H9 (cell line): Measurements from ENCODE around the gene DNAJB4. TPM values are rescaled to one million over a fixed set of nuclear protein-coding genes. Genes with fewer than 3 reads are reported as not detected.

Experiments used
- DNase-seq: peaks from one replicate; pipeline ENCODE4 v3.0.0-alpha.2; 2017
- H2AFZ ChIP-seq: one replicate; pipeline ENCODE4 v1.6.1; 2013; ENCODE audit warnings: mild to moderate bottlenecking, low read length, control low read depth, moderate library complexity
- H2AK5ac ChIP-seq: 2 replicates; pipeline ENCODE4 v1.6.1; 2013; ENCODE audit warnings: low read length, control low read depth, mixed read lengths; ENCODE audit not compliant: insufficient read length
- H2BK120ac ChIP-seq: one replicate; pipeline ENCODE4 v1.6.1; 2013; ENCODE audit warnings: low read depth, mild to moderate bottlenecking, low read length, control low read depth, inconsistent platforms; ENCODE audit not compliant: poor library complexity, severe bottlenecking
- H2BK12ac ChIP-seq: 2 replicates; pipeline ENCODE4 v1.6.1; 2013; ENCODE audit warnings: low read length, control low read depth, mixed read lengths, low read depth; ENCODE audit not compliant: insufficient read length
- H2BK15ac ChIP-seq: 2 replicates; pipeline ENCODE4 v1.6.1; 2013; ENCODE audit warnings: low read depth, low read length, control low read depth
- H2BK20ac ChIP-seq: one replicate; pipeline ENCODE4 v1.6.1; 2013; ENCODE audit warnings: low read depth, mild to moderate bottlenecking, low read length, control low read depth, inconsistent platforms; ENCODE audit not compliant: poor library complexity, severe bottlenecking
- H2BK5ac ChIP-seq: 2 replicates; pipeline ENCODE4 v1.6.1; 2013; ENCODE audit warnings: low read length, control low read depth, mixed read lengths; ENCODE audit not compliant: insufficient read length
- H3K14ac ChIP-seq: 2 replicates; pipeline ENCODE4 v1.6.1; 2013; ENCODE audit warnings: low read length, control low read depth; ENCODE audit not compliant: insufficient read depth
- H3K18ac ChIP-seq: 2 replicates; pipeline ENCODE4 v1.6.1; 2013; ENCODE audit warnings: low read depth, mild to moderate bottlenecking, mixed read lengths, low read length, control low read depth; ENCODE audit not compliant: insufficient read length
- H3K23ac ChIP-seq: 2 replicates; pipeline ENCODE4 v1.6.1; 2013; ENCODE audit warnings: low read length, control low read depth, mixed read lengths, low read depth; ENCODE audit not compliant: insufficient read length
- H3K23me2 ChIP-seq: 2 replicates; pipeline ENCODE4 v1.6.1; 2013; ENCODE audit warnings: low read depth, mild to moderate bottlenecking, mixed read lengths, low read length, control low read depth; ENCODE audit not compliant: insufficient read length, poor library complexity, severe bottlenecking
- H3K27ac ChIP-seq: 2 replicates; pipeline ENCODE4 v1.5.1; 2013; ENCODE audit warnings: low read length, control low read depth, mixed read lengths, low read depth; ENCODE audit not compliant: insufficient read length
- H3K27me3 ChIP-seq: 2 replicates; pipeline ENCODE4 v1.6.1; 2013; ENCODE audit warnings: low read length, control low read depth, inconsistent platforms; ENCODE audit not compliant: insufficient read depth
- H3K4ac ChIP-seq: 2 replicates; pipeline ENCODE4 v1.6.1; 2013; ENCODE audit warnings: low read depth, mild to moderate bottlenecking, control low read depth, inconsistent platforms, low read length, moderate library complexity
- H3K4me1 ChIP-seq: 2 replicates; pipeline ENCODE4 v1.6.1; 2013; ENCODE audit warnings: low read length, control low read depth, inconsistent platforms; ENCODE audit not compliant: insufficient read depth
- H3K4me2 ChIP-seq: 2 replicates; pipeline ENCODE4 v1.6.1; 2013; ENCODE audit warnings: low read length, control low read depth, mixed read lengths; ENCODE audit not compliant: insufficient read length, insufficient read depth
- H3K56ac ChIP-seq: 2 replicates; pipeline ENCODE4 v1.6.1; 2013; ENCODE audit warnings: low read depth, mild to moderate bottlenecking, mixed read lengths, low read length, control low read depth; ENCODE audit not compliant: insufficient read length
- H3K79me1 ChIP-seq: 2 replicates; pipeline ENCODE4 v1.6.1; 2013; ENCODE audit warnings: low read depth, mild to moderate bottlenecking, moderate library complexity, low read length, control low read depth, inconsistent platforms; ENCODE audit not compliant: insufficient read depth, poor library complexity, severe bottlenecking
- H3K79me2 ChIP-seq: 2 replicates; pipeline ENCODE4 v1.6.1; 2013; ENCODE audit warnings: low read length, control low read depth, inconsistent platforms; ENCODE audit not compliant: insufficient read depth
- H3K9ac ChIP-seq: 2 replicates; pipeline ENCODE4 v1.6.1; 2013; ENCODE audit warnings: low read length, control low read depth, mixed read lengths; ENCODE audit not compliant: insufficient read length; ENCODE audit errors: extremely low read depth
- H3K9me3 ChIP-seq: one replicate; pipeline ENCODE4 v1.6.1; 2013; ENCODE audit warnings: low read depth, low read length, inconsistent platforms; ENCODE audit not compliant: control insufficient read depth
- H3T11ph ChIP-seq: one replicate; pipeline ENCODE4 v1.6.1; 2013; ENCODE audit warnings: mild to moderate bottlenecking, low read length, control low read depth, inconsistent platforms
- H4K20me1 ChIP-seq: one replicate; pipeline ENCODE4 v1.6.1; 2013; ENCODE audit not compliant: control insufficient read depth, insufficient read length, insufficient read depth
- H4K5ac ChIP-seq: 2 replicates; pipeline ENCODE4 v1.6.1; 2013; ENCODE audit warnings: low read depth, mild to moderate bottlenecking, mixed read lengths, low read length, control low read depth; ENCODE audit not compliant: insufficient read length
- H4K8ac ChIP-seq: replicated peaks from 2 replicates; pipeline ENCODE4 v1.6.1; 2013; ENCODE audit warnings: low read length, control low read depth, mixed read lengths, low read depth; ENCODE audit not compliant: insufficient read length
- H4K91ac ChIP-seq: 2 replicates; pipeline ENCODE4 v1.6.1; 2013; ENCODE audit warnings: low read depth, mild to moderate bottlenecking, moderate library complexity, mixed read lengths, low read length, control low read depth; ENCODE audit not compliant: insufficient read length
- H3K27ac Mint-ChIP-seq, 3 experiments: 2 replicates in 2 of 3; 3 replicates in 1 of 3; pipeline ENCODE4 v1.8.0; 2020 to 2021; ENCODE audit warnings: mixed read lengths in 3 of 3, mild to moderate bottlenecking in 1 of 3, moderate library complexity in 1 of 3
- H3K27me3 Mint-ChIP-seq: 2 replicates; pipeline ENCODE4 v1.8.0; 2021; ENCODE audit warnings: low read depth, mild to moderate bottlenecking, moderate library complexity, mixed read lengths
- H3K36me3 Mint-ChIP-seq, 3 experiments: 2 replicates in 2 of 3; 3 replicates in 1 of 3; pipeline ENCODE4 v1.8.0; 2020 to 2021; ENCODE audit warnings: low read depth in 3 of 3, mixed read lengths in 3 of 3; ENCODE audit not compliant: insufficient read depth in 1 of 3
- H3K4me1 Mint-ChIP-seq, 2 experiments: 2 replicates each; pipeline ENCODE4 v1.8.0; 2020; ENCODE audit warnings: mixed read lengths in 2 of 2
- H3K4me3 Mint-ChIP-seq, 2 experiments: 2 replicates in 1 of 2; 3 replicates in 1 of 2; pipeline ENCODE4 v1.8.0; 2020 to 2021; ENCODE audit warnings: mild to moderate bottlenecking in 2 of 2, mixed read lengths in 2 of 2, moderate library complexity in 1 of 2
- H3K9me3 Mint-ChIP-seq, 2 experiments: 2 replicates in 1 of 2; 3 replicates in 1 of 2; pipeline ENCODE4 v1.8.0; 2020; ENCODE audit warnings: mild to moderate bottlenecking in 2 of 2, mixed read lengths in 2 of 2, moderate library complexity in 1 of 2
- CTCF ChIP-seq: fragments of 200-600 bp; sonication (generic); conservative IDR thresholded peaks from 3 replicates; pipeline ENCODE4 v1.8.0; 2021; ENCODE audit warnings: antibody characterized with exemption, mild to moderate bottlenecking
- WGBS: extraction: QIAGEN DNeasy Blood & Tissue Kit; methylation state at CpG from one replicate; pipeline ENCODE4 v1.1.7; 2013; ENCODE audit warnings: missing lambda C conversion rate, low lambda C conversion rate, mixed read lengths; ENCODE audit not compliant: insufficient read length; ENCODE audit errors: extremely low coverage; 5-methylcytosine and 5-hydroxymethylcytosine counted together
- total RNA-seq: library from RNA; stranded (reverse); gene quantifications from 2 replicates; pipeline ENCODE4 v1.2.1, GENCODE V29; 2021

Gene DNAJB4
- total RNA-seq, 1 experiment from 2014 or later, result 8.1 TPM

GRCh38 chr1:78003070-78003746, 1.5 kb upstream of the DNAJB4 start:
- Mint-ChIP-seq H3K4me3 (peak overlapping the region in 1 of 2 experiments; percentile 38; a peak in 1 of 5 replicates), H3K36me3 (no peaks in the 10 kb centered on the region), H3K9me3 (peaks cover 0 to 2% of the 10 kb centered on the region in 2 experiments; a peak in 1 of 5 replicates), H3K27me3 (no peaks in the 10 kb centered on the region; the same call in 1 of the 2 replicates), H3K27ac (peak overlapping the region in 1 of 3 experiments; percentile 90; a peak in 3 of 7 replicates), H3K4me1 (peaks cover 27% of the 10 kb centered on the region in 2 experiments)
- Histone ChIP-seq H2AFZ (no peak overlapping the region), H4K5ac (no peak overlapping the region), H2BK120ac (no peak overlapping the region), H3K4me2 (no peak overlapping the region), H3K23me2 (peaks cover 2% of the 10 kb centered on the region), H3K18ac (no peak overlapping the region), H2BK20ac (no peak overlapping the region), H2AK5ac (no peak overlapping the region), H3K27me3 (no peaks in the 10 kb centered on the region), H3T11ph (no peak overlapping the region), H2BK12ac (no peak overlapping the region), H3K14ac (no peak overlapping the region), H2BK5ac (no peak overlapping the region), H4K20me1 (no peaks in the 10 kb centered on the region), H3K56ac (no peak overlapping the region), H3K79me1 (no peaks in the 10 kb centered on the region), H3K4ac (no peak overlapping the region), H3K9ac (no peak overlapping the region), H4K91ac (no peak overlapping the region), H3K4me1 (no peaks in the 10 kb centered on the region), H3K9me3 (no peaks in the 10 kb centered on the region), H4K8ac (no peak overlapping the region), H3K79me2 (no peaks in the 10 kb centered on the region), H3K27ac (no peak overlapping the region), H3K23ac (no peak overlapping the region), H2BK15ac (no peak overlapping the region)
- WGBS, result no CpG with 5 or more reads among the region's 3 CpGs
- no peak for TF ChIP-seq CTCF
- DNase-seq, result no peak
